ENCODE data around the gene KIN.

- TF ChIP-seq CTCF (IDR thresholded peaks at IDR 0.05; ENCODE audit: low read depth, low read length, poor library complexity, severe bottlenecking) (no peak), EZH2phosphoT487 (IDR thresholded peaks at IDR 0.05; ENCODE audit: borderline replicate concordance, low read length) (no peak)
Observed at GRCh38 chr10:7804741-7805140, 16.9 kb upstream of the KIN start.

Data from DOHH2 (cell line).